WTC11 (cell line): ENCODE results near the gene TCAP. TPM values are rescaled to one million over a fixed set of nuclear protein-coding genes. Genes with fewer than 3 reads are reported as not detected.

Experiments
- ATAC-seq: fragments of 200-7000 bp; cut with Tn5 transposase; 2 replicates; pipeline ENCODE4 v1.10.0; 2021; ENCODE audit warnings: mild to moderate bottlenecking, moderate library complexity
- CTCF ChIA-PET: fragments of 300-600 bp; sonication (Branson Sonifier 250); formaldehyde crosslinking; loops from one replicate; lab custom pipeline; 2021; ENCODE audit warnings: antibody characterized with exemption; lab: Charles Lee
- POLR2A ChIA-PET: fragments of 350-600 bp; sonication (Branson Sonifier 250); formaldehyde crosslinking; loops from one replicate; lab custom pipeline; 2021; ENCODE audit warnings: antibody characterized with exemption; lab: Charles Lee
- DNase-seq: peaks from one replicate; pipeline ENCODE4 v3.0.0; 2021; ENCODE audit warnings: low spot score
- H3K27ac Mint-ChIP-seq: 2 replicates; pipeline ENCODE4 v1.8.0; 2021; ENCODE audit warnings: mixed read lengths
- H3K27me3 Mint-ChIP-seq: 2 replicates; pipeline ENCODE4 v1.8.0; 2021; ENCODE audit warnings: low read depth, mild to moderate bottlenecking, moderate library complexity, mixed read lengths
- H3K36me3 Mint-ChIP-seq: 2 replicates; pipeline ENCODE4 v1.8.0; 2021; ENCODE audit warnings: mixed read lengths
- H3K4me1 Mint-ChIP-seq: 2 replicates; pipeline ENCODE4 v1.8.0; 2022; ENCODE audit warnings: mixed read lengths
- H3K4me3 Mint-ChIP-seq: 2 replicates; pipeline ENCODE4 v1.8.0; 2021; ENCODE audit warnings: mild to moderate bottlenecking, moderate library complexity, mixed read lengths
- H3K9me3 Mint-ChIP-seq: 2 replicates; pipeline ENCODE4 v1.8.0; 2021; ENCODE audit warnings: mixed read lengths
- AR ChIP-seq: fragments of 250-450 bp; sonication (Bioruptor Pico); IDR thresholded peaks from 2 replicates; pipeline ENCODE4 v1.9.0; 2021; ENCODE audit warnings: mild to moderate bottlenecking
- ARID4B ChIP-seq: sonication (generic); formaldehyde crosslinking; IDR thresholded peaks from 2 replicates; pipeline ENCODE4 v1.8.0; 2023; ENCODE audit warnings: missing genetic modification reagents, mild to moderate bottlenecking, borderline replicate concordance
- ATF6 ChIP-seq: sonication (generic); formaldehyde crosslinking; IDR thresholded peaks from 2 replicates; pipeline ENCODE4 v1.8.1; 2023; ENCODE audit warnings: mild to moderate bottlenecking, missing genetic modification reagents
- CREM ChIP-seq: sonication (generic); formaldehyde crosslinking; IDR thresholded peaks from 2 replicates; pipeline ENCODE4 v1.8.1; 2022; ENCODE audit warnings: mild to moderate bottlenecking, missing genetic modification reagents, moderate library complexity
- FOXK1 ChIP-seq: sonication (generic); formaldehyde crosslinking; IDR thresholded peaks from 2 replicates; pipeline ENCODE4 v1.8.0; 2022; ENCODE audit warnings: mild to moderate bottlenecking, moderate library complexity, missing genetic modification reagents
- FOXP1 ChIP-seq: sonication (generic); formaldehyde crosslinking; IDR thresholded peaks from 2 replicates; pipeline ENCODE4 v1.8.0; 2022; ENCODE audit warnings: missing genetic modification reagents, mild to moderate bottlenecking, moderate library complexity, borderline replicate concordance
- GRHL2 ChIP-seq: fragments of 250-450 bp; sonication (Bioruptor Pico); IDR thresholded peaks from 2 replicates; pipeline ENCODE4 v1.8.0; 2022; ENCODE audit warnings: mild to moderate bottlenecking, moderate library complexity; ENCODE audit not compliant: insufficient replicate concordance, severe bottlenecking
- KAT7 ChIP-seq: sonication (generic); formaldehyde crosslinking; IDR thresholded peaks from 2 replicates; pipeline ENCODE4 v1.8.1; 2023; ENCODE audit warnings: missing genetic modification reagents, mild to moderate bottlenecking, borderline replicate concordance
- MXD4 ChIP-seq: fragments of 250-450 bp; sonication (Bioruptor Pico); IDR thresholded peaks from 2 replicates; pipeline ENCODE4 v1.8.0; 2021; ENCODE audit warnings: mild to moderate bottlenecking, moderate library complexity, borderline replicate concordance
- ZBTB21 ChIP-seq: sonication (generic); formaldehyde crosslinking; IDR thresholded peaks from 2 replicates; pipeline ENCODE4 v1.8.1; 2023; ENCODE audit warnings: mild to moderate bottlenecking, missing genetic modification reagents, borderline replicate concordance
- ZNF512 ChIP-seq: sonication (generic); formaldehyde crosslinking; IDR thresholded peaks from 2 replicates; pipeline ENCODE4 v1.8.1; 2022; ENCODE audit warnings: missing genetic modification reagents, borderline replicate concordance
- ZNF532 ChIP-seq: fragments of 250-450 bp; sonication (Bioruptor Pico); IDR thresholded peaks from 2 replicates; pipeline ENCODE4 v1.9.0; 2021; ENCODE audit warnings: mild to moderate bottlenecking, borderline replicate concordance
- total RNA-seq: library from RNA; stranded (reverse); gene quantifications from 3 replicates; pipeline ENCODE4 v1.2.3, GENCODE V29; 2021

TCAP gene
- total RNA-seq, 1 experiment from 2014 or later = 2.9 TPM

GRCh38 chr17:39624313-39624712 is 40.8 kb upstream of the TCAP start:
- Mint-ChIP-seq H3K4me3 (no peak overlapping the region), H3K27me3 (peaks cover 75% of the 10 kb centered on the region), H3K4me1 (peaks cover 46% of the 10 kb centered on the region), H3K27ac (no peak overlapping the region), H3K9me3 (no peaks in the 10 kb centered on the region), H3K36me3 (no peaks in the 10 kb centered on the region)
- CTCF ChIA-PET = interaction anchor here (0.6 to 23.6 kb wide), 14 partner anchors 8 to 249 kb away, joined by 4 to 876 read pairs (median 12); partner anchors contain the start of genes ERBB2, MIEN1, PGAP3 and PNMT
- DNase-seq (no peak), ATAC-seq (no peak)
- no peak for TF ChIP-seq CREM (CRISPR knock-in tag)
- no peak for TF ChIP-seq FOXP1 (CRISPR knock-in tag)
- POLR2A ChIA-PET = no interaction called here

- TF ChIP-seq ZNF512 (no peak), ATF6 (CRISPR knock-in tag) (no peak), ZBTB21 (CRISPR knock-in tag) (no peak), GRHL2 (CRISPR knock-in tag) (no peak)
- TF ChIP-seq, all 79 proteins: peak for 0
- Mint-ChIP-seq H3K4me3 (peak overlapping the region; percentile 85; the same call in 1 of the 2 replicates), H3K4me1 (peaks cover 56% of the 10 kb centered on the region), H3K27me3 (peaks cover 66% of the 10 kb centered on the region), H3K9me3 (no peaks in the 10 kb centered on the region), H3K27ac (no peak overlapping the region), H3K36me3 (no peaks in the 10 kb centered on the region)
- ATAC-seq = no peak
- ChIA-PET POLR2A (no interaction called here), CTCF (interaction anchor here (1.1 to 23.6 kb wide), 12 partner anchors 7 to 389 kb away, joined by 3 to 876 read pairs (median 23); partner anchors contain the start of genes ERBB2, MIEN1, PNMT and TCAP)
- no peak for DNase-seq
Measured at GRCh38 chr17:39625198-39625785, 39.9 kb upstream of the TCAP start.

- Mint-ChIP-seq H3K36me3 (no peaks in the 10 kb centered on the region), H3K9me3 (no peaks in the 10 kb centered on the region), H3K4me3 (peak within 1 kb of the TSS; percentile 85), H3K27ac (no peak within 1 kb of the TSS), H3K4me1 (peaks cover 67% of the 10 kb centered on the region), H3K27me3 (peaks cover 55% of the 10 kb centered on the region)
- ATAC-seq = peak; percentile 7
- DNase-seq = peak; percentile 39
- POLR2A ChIA-PET = no interaction called here
- CTCF ChIA-PET = interaction anchor here (0.5 to 23.6 kb wide), 15 partner anchors 6 to 1180 kb away, joined by 3 to 876 read pairs (median 5); partner anchors contain the start of genes MIEN1, PNMT, STARD3 and TCAP
- TF ChIP-seq FOXK1 (CRISPR knock-in tag) = no peak
- no peak for TF ChIP-seq ZNF532
- no peak for TF ChIP-seq KAT7 (CRISPR knock-in tag)
- TF ChIP-seq AR = no peak
- TF ChIP-seq ARID4B (CRISPR knock-in tag) = peak; percentile 50; the same call in 1 of the 2 replicates
- TF ChIP-seq MXD4 (CRISPR knock-in tag) = no peak
Measured at GRCh38 chr17:39626171-39627046, 38.7 kb upstream of the TCAP start, which contains the start of gene PPP1R1B. Gene PPP1R1B (plus strand): TSS chr17:39626952. CDS start chr17:39627393, 441 bp downstream.
